ENCODE measurements around the gene C1S.

DNA sequence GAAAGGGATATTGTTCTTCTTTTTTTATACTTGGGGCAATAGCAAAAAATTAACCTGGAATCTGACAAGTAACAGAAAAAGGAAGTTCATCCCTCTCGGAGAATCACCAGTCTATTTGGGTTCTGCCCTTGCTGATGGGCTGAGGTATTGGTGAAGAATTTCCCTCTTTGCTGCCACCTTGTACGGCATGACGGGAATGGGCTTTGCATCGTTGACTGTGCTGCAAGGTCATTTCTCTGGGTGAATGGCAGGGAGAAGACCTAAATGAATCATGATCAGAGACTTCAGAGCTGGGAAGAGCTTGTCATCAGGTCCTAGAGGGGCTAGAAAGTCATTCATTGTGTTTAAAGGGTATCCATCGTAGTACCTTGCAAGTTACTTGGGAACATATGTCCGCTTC lies 12.0 kb downstream of the C1S start:
- TF ChIP-seq, protein P1, sequence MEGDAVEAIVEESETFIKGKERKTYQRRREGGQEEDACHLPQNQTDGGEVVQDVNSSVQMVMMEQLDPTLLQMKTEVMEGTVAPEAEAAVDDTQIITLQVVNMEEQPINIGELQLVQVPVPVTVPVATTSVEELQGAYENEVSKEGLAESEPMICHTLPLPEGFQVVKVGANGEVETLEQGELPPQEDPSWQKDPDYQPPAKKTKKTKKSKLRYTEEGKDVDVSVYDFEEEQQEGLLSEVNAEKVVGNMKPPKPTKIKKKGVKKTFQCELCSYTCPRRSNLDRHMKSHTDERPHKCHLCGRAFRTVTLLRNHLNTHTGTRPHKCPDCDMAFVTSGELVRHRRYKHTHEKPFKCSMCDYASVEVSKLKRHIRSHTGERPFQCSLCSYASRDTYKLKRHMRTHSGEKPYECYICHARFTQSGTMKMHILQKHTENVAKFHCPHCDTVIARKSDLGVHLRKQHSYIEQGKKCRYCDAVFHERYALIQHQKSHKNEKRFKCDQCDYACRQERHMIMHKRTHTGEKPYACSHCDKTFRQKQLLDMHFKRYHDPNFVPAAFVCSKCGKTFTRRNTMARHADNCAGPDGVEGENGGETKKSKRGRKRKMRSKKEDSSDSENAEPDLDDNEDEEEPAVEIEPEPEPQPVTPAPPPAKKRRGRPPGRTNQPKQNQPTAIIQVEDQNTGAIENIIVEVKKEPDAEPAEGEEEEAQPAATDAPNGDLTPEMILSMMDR (IDR thresholded peaks at IDR 0.05 in 4 of 5, conservative IDR thresholded peaks at IDR 0.05 in 1 of 5), result no peak
- no peak for TF ChIP-seq POLR2A (IDR thresholded peaks at IDR 0.05)

All from gastrocnemius medialis (tissue), 4 donors.